GM21423 (cell line): ENCODE results near the gene ADGRG6.

Experiments used
- ATAC-seq: cut with Tn5 transposase; IDR thresholded peaks from one replicate; pipeline ENCODE4 v1.9.1; 2021; ENCODE audit warnings: mild to moderate bottlenecking, moderate library complexity; ENCODE audit not compliant: unreplicated experiment

The ADGRG6 gene

DNA sequence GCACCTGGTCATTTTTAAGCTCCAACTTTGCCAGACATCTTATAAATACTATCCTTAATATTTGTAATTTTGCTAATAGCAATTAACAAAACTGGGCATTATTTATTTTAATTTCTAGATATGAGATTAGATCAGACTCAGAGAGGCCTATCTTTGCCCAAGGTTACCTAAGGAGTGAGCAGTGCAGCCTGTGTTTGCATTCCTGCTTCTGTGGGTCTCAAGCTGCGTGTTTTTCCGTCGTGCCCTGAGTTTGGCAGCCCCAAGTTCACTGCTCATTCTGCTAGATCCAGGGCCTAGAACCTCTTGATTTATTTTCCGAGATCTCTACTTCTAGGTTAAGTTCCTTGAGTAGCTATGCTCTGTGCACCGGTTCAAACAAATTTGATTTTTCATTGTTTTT, 11.0 kb upstream of the ADGRG6 start:
- ATAC-seq: no peak

- ATAC-seq: no peak
Measured at GRCh38 chr6:142291512-142291911, 10.3 kb upstream of the ADGRG6 start.

GRCh38 chr6:142292166-142292924, 9.5 kb upstream of the ADGRG6 start:
- no peak for ATAC-seq

GRCh38 chr6:142293121-142293520, 8.7 kb upstream of the ADGRG6 start:
- no peak for ATAC-seq

- no peak for ATAC-seq
Measured at GRCh38 chr6:142294679-142295078, 7.1 kb upstream of the ADGRG6 start.

- ATAC-seq: no peak
Measured at GRCh38 chr6:142296975-142297604, 4.7 kb upstream of the ADGRG6 start.

DNA sequence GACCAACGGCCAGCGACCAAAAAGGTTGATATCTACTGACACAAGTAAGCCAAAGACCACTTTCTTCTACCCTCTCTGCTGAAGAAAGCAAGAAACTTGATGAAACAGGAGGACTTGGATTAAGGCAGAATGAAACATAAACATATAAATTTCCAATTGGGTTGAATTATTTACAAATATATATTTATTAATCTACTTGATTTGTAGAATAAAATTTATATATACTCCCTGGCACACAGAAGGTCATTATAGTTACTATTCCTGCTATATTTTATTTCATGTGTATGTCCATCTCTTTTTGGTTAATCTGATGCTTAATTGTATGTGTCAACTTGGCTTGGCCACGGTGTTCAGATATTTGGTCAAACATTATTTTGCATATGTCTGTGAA, 4.2 kb upstream of the ADGRG6 start:
- ATAC-seq: no peak

DNA sequence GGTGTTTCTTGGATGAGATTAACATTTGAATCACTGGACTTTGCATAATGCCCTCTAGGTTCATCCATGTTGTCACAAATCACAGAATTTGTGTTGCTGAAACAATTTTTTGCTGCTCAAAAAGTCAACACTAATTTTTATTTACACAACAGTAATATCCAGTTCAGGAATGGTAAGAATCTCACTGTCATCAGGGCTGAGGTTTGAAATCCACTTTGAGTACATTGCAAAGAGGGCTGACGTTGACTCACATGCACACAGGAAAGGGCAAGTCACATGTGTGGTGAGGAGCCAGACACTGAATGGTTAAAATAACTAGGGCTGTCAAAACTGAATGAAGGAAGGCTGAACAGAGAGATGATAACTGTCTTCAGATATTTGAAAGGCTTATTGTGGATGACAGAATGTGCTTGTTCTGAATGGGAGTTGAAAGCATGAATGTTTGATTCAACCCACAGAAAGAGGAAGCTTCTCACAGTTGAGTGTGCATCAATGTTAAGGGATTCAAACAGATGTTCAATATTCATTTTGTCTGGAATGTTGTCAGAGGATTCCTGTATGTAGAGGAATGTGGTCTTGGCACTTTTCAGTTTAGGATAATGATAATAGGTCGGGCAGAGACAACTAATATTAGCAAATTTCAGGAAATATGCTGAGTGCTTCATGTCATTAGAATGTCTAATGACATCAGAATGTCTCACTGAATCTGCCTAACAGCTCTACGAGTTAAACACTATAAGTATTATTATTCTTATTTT, 3.6 kb upstream of the ADGRG6 start:
- ATAC-seq: no peak

DNA sequence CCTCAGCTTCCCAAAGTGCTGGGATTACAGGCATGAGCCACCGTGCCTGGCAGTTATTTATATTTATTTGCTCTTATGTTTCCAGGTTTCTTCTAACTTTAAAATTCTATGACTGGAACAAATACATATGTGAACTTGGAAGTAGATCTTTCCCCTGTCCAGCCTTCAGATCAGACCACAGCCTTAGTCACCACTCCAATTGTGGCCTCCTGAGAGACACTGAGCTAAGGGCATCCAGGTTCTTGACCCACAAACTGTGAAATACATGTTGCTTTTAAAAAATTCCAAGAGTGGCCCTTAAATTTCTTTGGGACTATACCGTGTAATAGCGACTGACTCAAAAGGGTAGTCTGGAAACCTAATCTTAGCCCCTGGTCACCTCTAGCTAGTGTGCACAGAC, 1.5 kb upstream of the ADGRG6 start:
- ATAC-seq: no peak

GRCh38 chr6:142300758-142301650, 803 bp upstream of the ADGRG6 start:
- ATAC-seq: no peak

GRCh38 chr6:142302421-142303175, 791 bp downstream of the ADGRG6 start:
- ATAC-seq: no peak

GRCh38 chr6:142303176-142303533, 1.3 kb downstream of the ADGRG6 start:
- ATAC-seq: no peak

- no peak for ATAC-seq
Measured at GRCh38 chr6:142304241-142304640, 2.4 kb downstream of the ADGRG6 start.

- no peak for ATAC-seq
Measured at GRCh38 chr6:142306736-142307135, 4.9 kb downstream of the ADGRG6 start.

DNA sequence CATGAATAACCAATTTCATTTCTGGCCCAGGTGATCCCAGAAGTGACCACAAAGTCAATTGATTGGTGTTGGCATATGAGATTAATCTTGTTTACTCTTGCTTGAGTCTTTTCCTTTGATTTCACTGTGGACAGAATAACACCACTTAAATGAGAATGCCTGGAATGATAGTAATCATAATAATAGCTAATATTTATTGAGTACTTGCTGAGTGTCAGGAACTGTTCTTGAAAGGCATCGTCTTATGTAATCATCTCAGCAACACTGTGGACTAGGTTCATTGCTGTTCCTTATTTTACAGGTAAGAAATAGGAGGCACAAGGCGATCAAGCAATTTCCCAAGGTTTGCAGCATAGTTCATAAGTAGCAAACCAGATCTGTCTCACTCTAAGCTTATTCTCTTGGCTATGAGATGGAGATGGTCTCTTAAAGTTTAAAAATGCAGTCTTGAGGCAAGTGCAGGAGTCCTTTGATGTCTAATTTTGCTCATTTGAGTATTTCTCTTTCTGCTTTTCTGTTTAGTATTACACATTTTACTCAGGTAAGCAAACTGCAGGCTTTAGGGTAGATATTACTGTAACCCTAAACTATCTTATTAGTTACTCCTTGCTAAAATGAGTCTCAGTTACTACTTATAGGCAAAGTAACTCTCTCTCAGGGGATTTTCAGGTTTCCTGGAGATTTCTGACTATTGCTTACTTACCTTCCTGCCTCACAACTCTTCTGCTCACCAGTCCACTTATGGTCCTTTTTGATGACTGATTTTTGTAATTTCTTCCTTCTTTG, 6.3 kb downstream of the ADGRG6 start:
- no peak for ATAC-seq

- no peak for ATAC-seq
Measured at GRCh38 chr6:142309426-142309825, 7.6 kb downstream of the ADGRG6 start.

DNA sequence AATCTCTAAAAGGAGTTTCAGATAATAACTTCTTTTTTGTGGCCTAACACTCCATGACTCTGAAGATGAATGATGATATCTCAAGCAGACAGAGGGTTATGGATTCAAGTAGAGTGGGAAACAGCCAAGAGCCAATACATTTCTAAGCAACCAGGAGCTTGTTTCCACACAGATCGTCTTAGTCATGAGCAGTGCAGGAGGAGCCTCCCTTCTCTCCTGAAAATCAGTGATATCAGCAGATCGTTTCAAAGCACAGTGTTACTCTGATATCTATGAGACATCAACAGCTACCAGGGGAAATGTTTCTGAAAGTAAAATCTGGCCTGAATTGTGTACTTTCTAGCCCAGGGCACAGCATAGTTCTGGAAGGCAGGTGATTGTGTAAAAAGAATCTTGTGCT, 11.5 kb downstream of the ADGRG6 start:
- no peak for ATAC-seq

DNA sequence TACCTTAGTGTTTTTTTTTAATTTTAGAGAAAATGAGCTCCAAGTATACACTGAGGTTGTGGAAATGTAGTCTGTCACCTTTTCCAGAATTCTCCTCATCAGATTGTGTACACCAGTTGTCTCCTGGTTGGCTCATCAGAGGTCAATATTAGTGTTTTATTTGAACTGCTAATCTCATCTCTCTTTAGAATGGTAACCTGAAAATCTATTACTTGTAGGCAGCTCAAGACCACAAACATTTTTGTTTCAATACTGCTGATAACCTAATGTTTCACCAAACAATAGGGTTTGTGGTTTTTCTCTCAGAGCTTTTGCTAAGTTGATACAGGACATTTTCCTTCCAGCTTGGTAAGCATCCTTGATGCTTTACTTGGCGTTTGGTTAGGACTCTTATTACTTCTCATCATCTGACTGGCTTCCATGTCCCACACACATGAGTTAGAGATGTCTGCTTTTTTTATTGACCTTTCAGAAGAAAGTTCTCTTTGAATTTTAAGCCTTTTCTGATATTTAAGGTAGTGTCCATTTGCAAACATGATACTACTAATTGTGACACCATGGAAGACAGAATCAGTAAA, 15.1 kb downstream of the ADGRG6 start:
- ATAC-seq: no peak

DNA sequence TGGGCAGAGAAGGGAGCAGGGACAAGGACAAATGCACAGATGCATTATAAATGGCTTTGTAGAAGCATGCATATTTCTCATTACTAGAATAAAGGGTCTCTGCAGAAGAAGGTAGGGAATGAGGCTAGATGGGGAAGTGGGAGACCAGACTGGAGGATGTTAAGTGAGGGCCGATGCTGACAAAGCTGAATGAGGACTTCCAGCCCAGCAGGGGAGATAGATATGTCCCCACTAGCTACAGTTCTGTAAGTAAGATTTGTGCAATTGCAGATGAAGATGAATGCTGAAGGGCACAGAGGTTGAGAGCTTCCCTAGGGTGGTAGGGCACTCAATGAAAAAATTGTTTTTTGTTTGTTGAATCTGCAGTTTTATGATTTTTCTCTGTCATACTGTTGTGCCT, 16.9 kb downstream of the ADGRG6 start:
- no peak for ATAC-seq
